Effector CD4-positive, alpha-beta T cell (primary cell): Measurements from ENCODE around the gene CLDN6.

Experiments
- DNase-seq: peaks from one replicate; pipeline ENCODE4 v3.0.0-alpha.2; 2020

The CLDN6 gene

GRCh38 chr16:2985893-2986355, 32.1 kb downstream of the CLDN6 start:
- DNase-seq, result no peak

GRCh38 chr16:2985462-2985861, 32.5 kb downstream of the CLDN6 start:
- DNase-seq, result no peak

DNA sequence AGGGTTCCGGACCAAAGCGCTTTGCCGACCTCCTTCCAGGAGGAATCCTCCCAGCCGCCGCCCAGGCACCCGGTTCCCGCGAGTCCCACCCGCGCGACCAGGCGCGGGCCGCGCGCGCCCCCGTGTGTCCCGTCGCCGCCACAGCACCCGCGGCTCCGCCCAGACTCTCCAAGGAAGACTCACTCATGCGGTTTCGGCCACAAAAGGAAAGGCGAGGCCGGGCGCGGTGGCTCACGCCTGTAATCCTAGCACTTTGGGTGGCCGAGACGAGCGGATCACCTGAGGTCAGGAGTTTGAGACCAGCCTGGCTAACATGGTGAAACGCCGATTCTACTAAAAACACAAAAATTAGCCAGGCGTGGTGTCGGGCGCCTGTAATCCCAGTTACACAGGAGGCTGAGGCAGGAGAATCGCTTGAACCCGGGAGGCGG, 34.3 kb downstream of the CLDN6 start:
- peak; percentile 47 for DNase-seq

- no peak for DNase-seq
Observed at GRCh38 chr16:2982402-2982801, 35.6 kb downstream of the CLDN6 start.

GRCh38 chr16:2981899-2982250, 36.1 kb downstream of the CLDN6 start:
- no peak for DNase-seq

DNA sequence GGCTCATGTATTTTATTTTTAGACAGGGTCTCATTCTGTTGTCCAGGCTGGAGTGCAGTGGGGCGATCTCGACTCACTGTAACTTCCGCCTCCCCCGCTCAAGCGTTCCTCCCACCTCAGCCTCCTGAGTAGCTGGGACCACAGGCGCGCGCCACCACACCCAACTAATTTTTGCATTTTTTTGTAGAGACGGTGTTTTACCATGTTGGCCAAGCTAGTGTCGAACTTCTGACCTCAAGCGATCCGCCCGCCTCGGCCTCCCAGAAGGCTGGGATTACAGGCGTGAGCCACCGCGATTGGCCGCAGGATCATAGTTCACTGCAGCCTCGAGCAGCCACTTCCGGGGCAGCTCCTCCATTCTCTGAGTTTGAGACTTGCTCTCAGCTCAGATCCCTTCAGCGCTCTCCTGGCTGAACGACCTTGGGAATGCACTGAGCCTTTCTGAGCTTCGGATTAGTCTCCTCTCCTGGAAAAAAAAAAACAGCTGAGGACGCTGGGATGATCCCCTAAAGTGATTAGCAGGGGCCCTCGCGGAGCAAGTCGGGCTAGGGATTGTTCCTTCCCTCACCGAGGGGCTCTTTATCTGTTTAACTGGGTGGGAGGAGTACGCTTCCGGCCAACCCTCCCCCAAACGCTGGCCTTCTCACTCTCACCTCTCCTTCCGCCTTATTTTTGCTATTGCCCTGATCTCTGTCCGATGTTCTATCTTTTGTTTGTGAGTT, 36.6 kb downstream of the CLDN6 start:
- DNase-seq, result no peak

DNA sequence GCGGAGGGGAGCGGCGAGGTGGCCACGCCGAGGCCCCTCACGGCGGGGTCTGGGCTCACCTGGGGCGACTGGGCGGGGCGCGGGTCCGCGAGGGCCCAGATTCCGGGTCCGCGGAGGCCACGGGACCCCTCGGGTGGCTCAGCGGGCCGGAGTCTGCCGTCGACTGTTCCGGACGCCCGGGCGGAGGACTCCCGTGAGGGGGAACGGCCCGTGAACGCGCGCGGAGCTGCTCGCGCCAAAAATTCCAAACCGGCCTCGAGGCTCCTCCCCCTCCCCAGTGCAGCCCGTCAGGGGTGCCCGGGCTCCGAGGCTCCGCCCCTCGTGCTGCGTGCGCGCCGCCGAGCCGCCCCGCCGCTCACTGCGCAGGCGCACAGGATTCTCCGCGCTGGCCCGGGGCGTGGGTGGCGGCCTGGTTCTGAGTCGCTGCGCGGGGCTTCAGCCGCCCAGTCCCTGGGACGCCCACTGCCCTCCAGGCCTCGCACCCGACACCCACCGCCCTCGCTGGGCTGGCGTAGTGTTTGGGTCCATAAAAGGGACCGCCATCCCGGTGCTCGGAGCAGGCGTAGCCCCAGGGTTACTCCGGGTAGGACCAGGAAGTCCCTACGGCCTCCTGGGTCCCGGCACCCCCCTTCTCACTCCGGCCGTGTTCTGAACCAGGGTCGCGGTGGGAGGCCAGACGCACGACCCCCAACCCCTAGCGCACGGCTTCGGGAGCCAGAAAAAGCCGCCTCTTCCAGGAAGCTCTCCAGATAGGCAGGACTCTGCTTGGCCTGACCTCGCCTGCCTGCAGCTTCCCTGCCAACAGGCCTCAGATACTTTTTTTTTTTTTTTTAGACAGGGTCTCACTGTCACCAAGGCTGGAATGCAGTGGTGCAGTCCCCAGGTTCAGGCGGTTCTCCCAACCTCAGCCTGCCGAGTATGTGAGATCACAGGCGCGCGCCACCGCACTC, 37.5 kb downstream of the CLDN6 start, which contains the start of gene PKMYT1:
PKMYT1 (minus strand) TSS at position 220 of the 950 bp plus-strand sequence. CDS start 789 bp downstream, outside the sequence.
- peak; percentile 91 for DNase-seq

DNA sequence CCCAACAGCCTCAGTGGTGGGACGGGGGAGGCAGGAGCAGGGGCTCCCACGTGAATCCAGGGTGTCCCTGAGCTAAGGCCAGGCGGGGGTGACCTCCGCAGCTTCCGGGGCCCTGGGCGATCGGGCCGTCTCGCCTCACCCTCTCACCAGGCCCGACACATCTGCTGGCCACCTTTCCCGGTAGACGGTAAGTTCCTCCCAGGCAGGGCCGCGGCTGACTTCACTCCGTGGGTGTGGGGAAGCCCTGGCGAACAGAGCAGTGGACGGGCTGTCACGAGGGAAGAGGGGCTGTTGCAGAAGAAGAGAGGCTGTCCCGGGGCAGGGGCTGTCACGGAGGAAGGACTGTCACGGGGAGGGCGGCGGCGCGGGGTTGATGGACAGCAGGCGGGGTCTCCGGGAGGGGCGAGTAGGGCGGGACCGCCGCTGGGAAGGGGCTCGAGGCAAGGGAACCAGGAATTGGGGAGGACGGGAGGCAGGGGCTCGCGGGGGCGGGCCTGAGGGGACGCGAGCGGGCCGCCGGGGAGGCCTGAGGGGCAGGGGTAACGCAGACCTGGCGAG, 38.2 kb downstream of the CLDN6 start:
- no peak for DNase-seq

GRCh38 chr16:2977440-2977839, 40.5 kb downstream of the CLDN6 start:
- no peak for DNase-seq

GRCh38 chr16:2976673-2977072, 41.3 kb downstream of the CLDN6 start:
- no peak for DNase-seq

GRCh38 chr16:2976201-2976600, 41.8 kb downstream of the CLDN6 start:
- DNase-seq, result no peak

DNA sequence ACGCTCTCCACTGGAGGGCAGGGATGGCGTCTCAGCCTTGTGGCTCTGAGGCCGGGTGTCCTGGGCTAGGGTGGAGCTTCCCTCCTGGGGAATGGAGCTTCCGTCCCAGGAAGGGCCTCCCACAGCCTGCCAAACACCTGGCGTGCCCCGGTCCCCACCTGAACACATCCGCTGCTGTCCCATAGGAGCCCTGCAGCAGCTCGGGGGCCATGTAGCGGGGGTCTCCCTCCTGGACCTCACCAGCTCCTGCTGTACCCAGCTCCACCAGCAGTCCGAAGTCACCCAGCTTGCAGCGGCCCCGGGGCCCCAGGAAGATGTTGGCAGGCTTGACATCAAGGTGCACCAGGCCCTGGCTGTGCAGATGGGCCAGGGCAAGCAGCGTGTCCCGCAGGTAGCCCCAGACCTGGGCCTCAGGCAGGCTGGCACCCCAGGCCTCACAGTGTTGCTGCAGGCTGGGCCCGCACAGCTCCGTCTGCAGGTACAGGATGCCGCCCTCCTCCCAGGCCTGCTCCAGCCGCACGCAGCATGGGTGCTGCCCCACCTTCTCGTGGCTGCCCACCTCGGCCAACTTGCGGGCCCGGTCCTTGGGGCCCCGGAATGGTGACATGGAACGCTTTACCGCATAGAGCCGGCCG, 42.7 kb downstream of the CLDN6 start:
- DNase-seq, result no peak

- DNase-seq, result no peak
Observed at GRCh38 chr16:2974319-2975056, 43.5 kb downstream of the CLDN6 start.

DNA sequence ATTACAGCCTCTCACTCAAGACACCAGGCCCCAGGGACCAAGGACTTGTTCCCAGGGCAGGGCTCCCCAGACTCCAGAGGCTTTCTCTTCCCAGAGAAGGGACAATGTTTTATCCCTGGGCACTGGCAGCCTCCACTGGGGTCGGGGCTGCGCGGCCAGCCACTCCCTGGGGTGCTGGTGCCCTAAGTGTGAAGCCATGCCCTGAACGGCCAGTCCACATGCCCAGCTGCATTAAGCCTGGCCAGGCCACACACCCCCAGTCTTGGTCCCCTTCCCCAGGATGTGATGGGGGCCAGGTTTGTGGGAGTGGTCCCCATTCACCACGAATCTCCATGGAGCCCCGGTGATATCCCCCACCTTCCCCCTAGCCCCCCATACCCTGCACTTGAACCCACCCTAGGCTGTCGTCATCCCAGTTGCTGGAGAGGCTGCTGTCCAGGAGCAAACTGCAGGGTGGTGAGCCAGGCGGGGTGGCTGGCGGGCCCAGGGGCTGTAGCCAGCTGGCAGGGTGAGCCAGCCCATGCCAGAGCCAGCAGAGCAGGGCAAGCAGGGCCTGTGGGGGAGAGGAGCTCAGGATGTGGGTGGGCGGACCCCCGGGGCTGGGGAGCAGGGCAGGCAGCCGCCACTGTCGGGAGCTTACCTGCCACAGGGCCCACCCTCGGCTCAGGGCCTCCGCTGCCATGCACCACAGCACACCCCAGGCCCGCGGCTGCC, 44.2 kb downstream of the CLDN6 start:
- no peak for DNase-seq

DNA sequence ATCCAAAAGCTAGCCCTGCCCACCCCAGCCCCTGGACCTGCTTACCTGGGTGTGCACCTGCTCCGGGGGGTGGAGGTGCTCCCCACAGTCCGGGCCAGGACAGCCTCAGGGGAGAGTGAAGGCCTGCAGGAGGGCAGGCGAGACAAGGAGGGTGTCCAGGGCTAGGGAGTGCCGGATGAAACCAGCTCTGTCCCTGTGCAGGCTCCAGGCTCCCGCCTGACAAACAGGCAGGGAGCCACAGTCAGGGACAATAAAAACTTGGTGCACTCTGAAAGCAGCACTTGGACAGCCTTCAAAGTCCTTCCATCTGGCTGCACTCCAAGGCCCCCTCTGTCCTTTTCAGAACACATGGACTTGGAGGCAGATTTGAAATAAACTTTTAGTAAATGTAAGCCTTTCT, 44.9 kb downstream of the CLDN6 start:
- DNase-seq, result no peak

- no peak for DNase-seq
Observed at GRCh38 chr16:2971985-2972784, 45.8 kb downstream of the CLDN6 start.

DNA sequence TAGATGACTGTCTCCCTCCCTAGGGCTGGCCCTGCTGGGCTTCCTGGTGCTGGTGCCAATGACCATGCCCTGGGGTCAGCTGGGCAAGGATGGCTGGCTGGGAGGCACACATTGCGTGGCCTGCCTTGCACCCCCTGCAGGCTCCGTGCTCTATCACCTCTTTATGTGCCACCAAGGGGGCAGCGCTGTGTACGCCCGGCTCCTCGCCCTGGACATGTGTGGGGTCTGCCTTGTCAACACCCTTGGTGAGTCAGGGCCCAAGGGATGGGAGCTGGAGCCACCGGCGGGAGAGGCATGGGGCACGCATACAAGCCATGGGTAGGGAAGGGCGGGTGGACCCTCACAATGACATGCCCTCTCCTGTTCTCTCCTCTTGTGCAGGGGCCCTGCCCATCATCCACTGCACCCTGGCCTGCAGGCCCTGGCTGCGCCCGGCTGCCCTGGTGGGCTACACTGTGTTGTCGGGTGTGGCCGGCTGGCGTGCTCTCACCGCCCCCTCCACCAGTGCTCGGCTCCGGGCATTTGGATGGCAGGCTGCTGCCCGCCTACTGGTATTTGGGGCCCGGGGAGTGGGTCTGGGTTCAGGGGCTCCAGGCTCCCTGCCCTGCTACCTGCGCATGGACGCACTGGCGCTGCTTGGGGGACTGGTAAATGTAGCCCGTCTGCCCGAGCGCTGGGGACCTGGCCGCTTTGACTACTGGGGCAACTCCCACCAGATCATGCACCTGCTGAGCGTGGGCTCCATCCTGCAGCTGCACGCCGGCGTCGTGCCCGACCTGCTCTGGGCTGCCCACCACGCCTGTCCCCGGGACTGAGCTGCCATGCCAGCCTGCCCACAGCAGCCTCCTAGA, 46.6 kb downstream of the CLDN6 start:
- no peak for DNase-seq

DNA sequence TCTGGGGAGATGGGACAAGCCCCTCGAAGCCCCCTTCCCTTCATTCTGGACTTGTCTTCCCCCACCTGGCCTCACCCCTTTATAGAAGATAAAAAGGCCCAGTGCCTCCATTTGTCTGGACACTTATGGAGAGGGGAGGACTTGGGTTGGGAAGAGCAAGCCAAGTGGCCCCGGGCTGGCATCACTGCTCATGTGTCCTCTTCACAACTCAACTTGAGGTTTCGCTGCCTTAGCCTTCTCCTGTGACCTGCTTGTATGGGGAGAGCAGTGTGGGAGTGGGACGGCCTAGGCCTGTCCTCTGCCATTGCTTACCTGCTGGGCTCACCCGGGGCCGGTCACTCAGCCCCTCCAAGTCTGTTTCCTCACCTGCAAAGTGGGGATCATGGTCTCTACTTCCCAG, 47.4 kb downstream of the CLDN6 start:
- DNase-seq, result no peak
